SK-N-SH treated with all-trans-retinoic acid at 6 μM for 48 hours (cell line): ENCODE data around the gene FGD5.

Source experiments
- ATAC-seq: fragments of 200-7000 bp; cut with Tn5 transposase; 3 replicates; pipeline ENCODE4 v1.9.1; 2020; ENCODE audit warnings: mild to moderate bottlenecking, moderate library complexity
- ARNTL ChIP-seq: fragments of 450-650 bp; formaldehyde crosslinking; IDR thresholded peaks from 2 replicates; pipeline ENCODE4 v1.5.0; 2020; ENCODE audit warnings: low read depth, mild to moderate bottlenecking, moderate library complexity, borderline replicate concordance
- BACH2 ChIP-seq: fragments of 250-450 bp; sonication (Bioruptor Pico); IDR thresholded peaks from 2 replicates; pipeline ENCODE4 v1.9.0; 2021; ENCODE audit warnings: mild to moderate bottlenecking, borderline replicate concordance
- CSDC2 ChIP-seq: fragments of 250-450 bp; sonication (Bioruptor Pico); IDR thresholded peaks from 2 replicates; pipeline ENCODE4 v1.5.0; 2020; ENCODE audit warnings: mild to moderate bottlenecking, moderate library complexity
- GLIS3 ChIP-seq: fragments of 250-450 bp; sonication (Bioruptor Pico); IDR thresholded peaks from 2 replicates; pipeline ENCODE4 v1.5.0; 2020; ENCODE audit warnings: mild to moderate bottlenecking, moderate library complexity
- ISL1 ChIP-seq: fragments of 250-450 bp; sonication (Bioruptor Pico); IDR thresholded peaks from 2 replicates; pipeline ENCODE4 v2.1.2; 2022; ENCODE audit warnings: mild to moderate bottlenecking, moderate library complexity
- OSR1 ChIP-seq: fragments of 250-450 bp; sonication (Bioruptor Pico); IDR thresholded peaks from 2 replicates; pipeline ENCODE4 v1.8.0; 2022; ENCODE audit warnings: moderate library complexity, mild to moderate bottlenecking, inconsistent platforms
- PPARA ChIP-seq: fragments of 250-450 bp; sonication (Bioruptor Pico); IDR thresholded peaks from 2 replicates; pipeline ENCODE4 v1.5.0; 2020; ENCODE audit warnings: mild to moderate bottlenecking, borderline replicate concordance
- RARB ChIP-seq: fragments of 250-450 bp; sonication (Bioruptor Pico); IDR thresholded peaks from 2 replicates; pipeline ENCODE4 v1.8.0; 2021; ENCODE audit warnings: mild to moderate bottlenecking, moderate library complexity
- TCF4 ChIP-seq: fragments of 250-450 bp; sonication (Bioruptor Pico); IDR thresholded peaks from 2 replicates; pipeline ENCODE4 v1.8.0; 2021; ENCODE audit warnings: mild to moderate bottlenecking, moderate library complexity, borderline replicate concordance
- ZC3H10 ChIP-seq: fragments of 250-450 bp; sonication (Bioruptor Pico); IDR thresholded peaks from 2 replicates; pipeline ENCODE4 v1.5.1; 2021; ENCODE audit warnings: mild to moderate bottlenecking, moderate library complexity
- ZFP3 ChIP-seq: fragments of 250-450 bp; sonication (Bioruptor Pico); IDR thresholded peaks from 2 replicates; pipeline ENCODE4 v1.5.0; 2020; ENCODE audit warnings: mild to moderate bottlenecking, moderate library complexity
- ZFP30 ChIP-seq: fragments of 450-650 bp; formaldehyde crosslinking; IDR thresholded peaks from 2 replicates; pipeline ENCODE4 v1.5.0; 2022; ENCODE audit warnings: mild to moderate bottlenecking, moderate library complexity
- ZNF565 ChIP-seq: fragments of 450-650 bp; formaldehyde crosslinking; conservative IDR thresholded peaks from 2 replicates; pipeline ENCODE4 v1.5.0; 2020; ENCODE audit warnings: low read depth, mild to moderate bottlenecking, moderate library complexity
- ZNF70 ChIP-seq: fragments of 450-650 bp; formaldehyde crosslinking; IDR thresholded peaks from 2 replicates; pipeline ENCODE4 v1.5.0; 2020; ENCODE audit warnings: mild to moderate bottlenecking, moderate library complexity
- ZNF8 ChIP-seq: fragments of 450-650 bp; formaldehyde crosslinking; IDR thresholded peaks from 2 replicates; pipeline ENCODE4 v1.5.0; 2020; ENCODE audit warnings: mild to moderate bottlenecking, moderate library complexity
- TF ChIP-seq, protein P1 (sequence below): fragments of 250-450 bp; sonication (Bioruptor Pico); IDR thresholded peaks from 2 replicates; pipeline ENCODE4 v1.8.0; 2021; ENCODE audit warnings: low read depth, mild to moderate bottlenecking, moderate library complexity, borderline replicate concordance
- TF ChIP-seq, protein P2 (sequence below): fragments of 250-450 bp; sonication (Bioruptor Pico); IDR thresholded peaks from 2 replicates; pipeline ENCODE4 v1.8.0; 2020; ENCODE audit warnings: mild to moderate bottlenecking, moderate library complexity, borderline replicate concordance
- TF ChIP-seq, protein P3 (sequence below): fragments of 250-450 bp; sonication (Bioruptor Pico); IDR thresholded peaks from 2 replicates; pipeline ENCODE4 v1.5.0; 2020; ENCODE audit warnings: mild to moderate bottlenecking, moderate library complexity
- TF ChIP-seq, protein P4 (sequence below): fragments of 250-450 bp; sonication (Bioruptor Pico); IDR thresholded peaks from 2 replicates; pipeline ENCODE4 v1.5.1; 2020; ENCODE audit warnings: low read depth, mild to moderate bottlenecking, moderate library complexity
- TF ChIP-seq, protein P5 (sequence below): fragments of 250-450 bp; sonication (Bioruptor Pico); IDR thresholded peaks from 2 replicates; pipeline ENCODE4 v1.5.1; 2021; ENCODE audit warnings: mild to moderate bottlenecking, moderate library complexity

FGD5 gene

DNA sequence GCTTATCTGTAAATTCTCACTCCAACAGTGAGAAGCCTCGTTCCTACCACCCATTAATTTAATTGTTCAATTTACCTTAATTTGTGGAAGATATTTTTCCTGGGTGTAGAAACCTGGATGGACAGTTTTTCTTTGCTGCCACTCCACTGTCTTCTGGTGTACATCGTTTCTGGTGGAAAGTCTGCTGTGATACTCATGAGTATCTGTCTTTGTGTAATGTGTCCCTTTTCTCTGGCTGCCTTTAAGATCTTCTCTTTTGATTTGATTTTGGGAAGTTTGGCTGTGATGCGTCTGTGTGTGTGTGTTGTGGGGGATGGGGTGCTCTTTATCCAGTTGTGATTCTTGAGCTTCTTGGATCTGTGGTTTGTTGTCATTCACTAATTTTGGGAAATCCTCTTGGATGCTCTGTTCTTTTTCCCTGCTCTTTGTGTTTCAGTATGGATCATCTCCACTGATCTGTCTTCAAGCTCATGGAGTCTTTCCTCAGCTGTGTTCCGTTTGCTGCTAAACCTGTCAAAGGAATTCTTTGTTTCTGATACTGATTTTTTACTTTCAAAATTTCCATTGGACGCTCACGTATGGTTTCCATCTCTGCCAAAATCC, 86.4 kb downstream of the FGD5 start:
- ATAC-seq, result no peak
- TF ChIP-seq ZFP3 (CRISPR knock-in tag), result no peak
- TF ChIP-seq ARNTL, result no peak
- TF ChIP-seq, protein P1, sequence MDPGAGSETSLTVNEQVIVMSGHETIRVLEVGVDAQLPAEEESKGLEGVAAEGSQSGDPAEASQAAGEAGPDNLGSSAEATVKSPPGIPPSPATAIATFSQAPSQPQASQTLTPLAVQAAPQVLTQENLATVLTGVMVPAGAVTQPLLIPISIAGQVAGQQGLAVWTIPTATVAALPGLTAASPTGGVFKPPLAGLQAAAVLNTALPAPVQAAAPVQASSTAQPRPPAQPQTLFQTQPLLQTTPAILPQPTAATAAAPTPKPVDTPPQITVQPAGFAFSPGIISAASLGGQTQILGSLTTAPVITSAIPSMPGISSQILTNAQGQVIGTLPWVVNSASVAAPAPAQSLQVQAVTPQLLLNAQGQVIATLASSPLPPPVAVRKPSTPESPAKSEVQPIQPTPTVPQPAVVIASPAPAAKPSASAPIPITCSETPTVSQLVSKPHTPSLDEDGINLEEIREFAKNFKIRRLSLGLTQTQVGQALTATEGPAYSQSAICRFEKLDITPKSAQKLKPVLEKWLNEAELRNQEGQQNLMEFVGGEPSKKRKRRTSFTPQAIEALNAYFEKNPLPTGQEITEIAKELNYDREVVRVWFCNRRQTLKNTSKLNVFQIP (CRISPR knock-in tag), result no peak
- TF ChIP-seq, protein P2, sequence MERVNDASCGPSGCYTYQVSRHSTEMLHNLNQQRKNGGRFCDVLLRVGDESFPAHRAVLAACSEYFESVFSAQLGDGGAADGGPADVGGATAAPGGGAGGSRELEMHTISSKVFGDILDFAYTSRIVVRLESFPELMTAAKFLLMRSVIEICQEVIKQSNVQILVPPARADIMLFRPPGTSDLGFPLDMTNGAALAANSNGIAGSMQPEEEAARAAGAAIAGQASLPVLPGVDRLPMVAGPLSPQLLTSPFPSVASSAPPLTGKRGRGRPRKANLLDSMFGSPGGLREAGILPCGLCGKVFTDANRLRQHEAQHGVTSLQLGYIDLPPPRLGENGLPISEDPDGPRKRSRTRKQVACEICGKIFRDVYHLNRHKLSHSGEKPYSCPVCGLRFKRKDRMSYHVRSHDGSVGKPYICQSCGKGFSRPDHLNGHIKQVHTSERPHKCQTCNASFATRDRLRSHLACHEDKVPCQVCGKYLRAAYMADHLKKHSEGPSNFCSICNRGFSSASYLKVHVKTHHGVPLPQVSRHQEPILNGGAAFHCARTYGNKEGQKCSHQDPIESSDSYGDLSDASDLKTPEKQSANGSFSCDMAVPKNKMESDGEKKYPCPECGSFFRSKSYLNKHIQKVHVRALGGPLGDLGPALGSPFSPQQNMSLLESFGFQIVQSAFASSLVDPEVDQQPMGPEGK, result no peak
- TF ChIP-seq, protein P3, sequence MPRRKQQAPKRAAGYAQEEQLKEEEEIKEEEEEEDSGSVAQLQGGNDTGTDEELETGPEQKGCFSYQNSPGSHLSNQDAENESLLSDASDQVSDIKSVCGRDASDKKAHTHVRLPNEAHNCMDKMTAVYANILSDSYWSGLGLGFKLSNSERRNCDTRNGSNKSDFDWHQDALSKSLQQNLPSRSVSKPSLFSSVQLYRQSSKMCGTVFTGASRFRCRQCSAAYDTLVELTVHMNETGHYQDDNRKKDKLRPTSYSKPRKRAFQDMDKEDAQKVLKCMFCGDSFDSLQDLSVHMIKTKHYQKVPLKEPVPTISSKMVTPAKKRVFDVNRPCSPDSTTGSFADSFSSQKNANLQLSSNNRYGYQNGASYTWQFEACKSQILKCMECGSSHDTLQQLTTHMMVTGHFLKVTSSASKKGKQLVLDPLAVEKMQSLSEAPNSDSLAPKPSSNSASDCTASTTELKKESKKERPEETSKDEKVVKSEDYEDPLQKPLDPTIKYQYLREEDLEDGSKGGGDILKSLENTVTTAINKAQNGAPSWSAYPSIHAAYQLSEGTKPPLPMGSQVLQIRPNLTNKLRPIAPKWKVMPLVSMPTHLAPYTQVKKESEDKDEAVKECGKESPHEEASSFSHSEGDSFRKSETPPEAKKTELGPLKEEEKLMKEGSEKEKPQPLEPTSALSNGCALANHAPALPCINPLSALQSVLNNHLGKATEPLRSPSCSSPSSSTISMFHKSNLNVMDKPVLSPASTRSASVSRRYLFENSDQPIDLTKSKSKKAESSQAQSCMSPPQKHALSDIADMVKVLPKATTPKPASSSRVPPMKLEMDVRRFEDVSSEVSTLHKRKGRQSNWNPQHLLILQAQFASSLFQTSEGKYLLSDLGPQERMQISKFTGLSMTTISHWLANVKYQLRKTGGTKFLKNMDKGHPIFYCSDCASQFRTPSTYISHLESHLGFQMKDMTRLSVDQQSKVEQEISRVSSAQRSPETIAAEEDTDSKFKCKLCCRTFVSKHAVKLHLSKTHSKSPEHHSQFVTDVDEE, result no peak
- TF ChIP-seq TCF4 (CRISPR knock-in tag), result no peak
- TF ChIP-seq BACH2, result no peak
- TF ChIP-seq, protein P4, sequence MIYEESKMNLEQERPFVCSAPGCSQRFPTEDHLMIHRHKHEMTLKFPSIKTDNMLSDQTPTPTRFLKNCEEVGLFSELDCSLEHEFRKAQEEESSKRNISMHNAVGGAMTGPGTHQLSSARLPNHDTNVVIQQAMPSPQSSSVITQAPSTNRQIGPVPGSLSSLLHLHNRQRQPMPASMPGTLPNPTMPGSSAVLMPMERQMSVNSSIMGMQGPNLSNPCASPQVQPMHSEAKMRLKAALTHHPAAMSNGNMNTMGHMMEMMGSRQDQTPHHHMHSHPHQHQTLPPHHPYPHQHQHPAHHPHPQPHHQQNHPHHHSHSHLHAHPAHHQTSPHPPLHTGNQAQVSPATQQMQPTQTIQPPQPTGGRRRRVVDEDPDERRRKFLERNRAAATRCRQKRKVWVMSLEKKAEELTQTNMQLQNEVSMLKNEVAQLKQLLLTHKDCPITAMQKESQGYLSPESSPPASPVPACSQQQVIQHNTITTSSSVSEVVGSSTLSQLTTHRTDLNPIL (CRISPR knock-in tag), result no peak
- TF ChIP-seq ZFP30 (CRISPR knock-in tag), result no peak
- no peak for TF ChIP-seq OSR1 (CRISPR knock-in tag)
- TF ChIP-seq GLIS3 (CRISPR knock-in tag), result no peak
- TF ChIP-seq ZNF565 (CRISPR knock-in tag), result no peak
- no peak for TF ChIP-seq RARB (CRISPR knock-in tag)
- TF ChIP-seq ZNF70, result no peak
- TF ChIP-seq PPARA, result no peak
- no peak for TF ChIP-seq ZC3H10 (CRISPR knock-in tag)
- TF ChIP-seq, protein P5, sequence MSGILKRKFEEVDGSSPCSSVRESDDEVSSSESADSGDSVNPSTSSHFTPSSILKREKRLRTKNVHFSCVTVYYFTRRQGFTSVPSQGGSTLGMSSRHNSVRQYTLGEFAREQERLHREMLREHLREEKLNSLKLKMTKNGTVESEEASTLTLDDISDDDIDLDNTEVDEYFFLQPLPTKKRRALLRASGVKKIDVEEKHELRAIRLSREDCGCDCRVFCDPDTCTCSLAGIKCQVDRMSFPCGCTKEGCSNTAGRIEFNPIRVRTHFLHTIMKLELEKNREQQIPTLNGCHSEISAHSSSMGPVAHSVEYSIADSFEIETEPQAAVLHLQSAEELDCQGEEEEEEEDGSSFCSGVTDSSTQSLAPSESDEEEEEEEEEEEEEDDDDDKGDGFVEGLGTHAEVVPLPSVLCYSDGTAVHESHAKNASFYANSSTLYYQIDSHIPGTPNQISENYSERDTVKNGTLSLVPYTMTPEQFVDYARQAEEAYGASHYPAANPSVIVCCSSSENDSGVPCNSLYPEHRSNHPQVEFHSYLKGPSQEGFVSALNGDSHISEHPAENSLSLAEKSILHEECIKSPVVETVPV (CRISPR knock-in tag), result no peak

DNA sequence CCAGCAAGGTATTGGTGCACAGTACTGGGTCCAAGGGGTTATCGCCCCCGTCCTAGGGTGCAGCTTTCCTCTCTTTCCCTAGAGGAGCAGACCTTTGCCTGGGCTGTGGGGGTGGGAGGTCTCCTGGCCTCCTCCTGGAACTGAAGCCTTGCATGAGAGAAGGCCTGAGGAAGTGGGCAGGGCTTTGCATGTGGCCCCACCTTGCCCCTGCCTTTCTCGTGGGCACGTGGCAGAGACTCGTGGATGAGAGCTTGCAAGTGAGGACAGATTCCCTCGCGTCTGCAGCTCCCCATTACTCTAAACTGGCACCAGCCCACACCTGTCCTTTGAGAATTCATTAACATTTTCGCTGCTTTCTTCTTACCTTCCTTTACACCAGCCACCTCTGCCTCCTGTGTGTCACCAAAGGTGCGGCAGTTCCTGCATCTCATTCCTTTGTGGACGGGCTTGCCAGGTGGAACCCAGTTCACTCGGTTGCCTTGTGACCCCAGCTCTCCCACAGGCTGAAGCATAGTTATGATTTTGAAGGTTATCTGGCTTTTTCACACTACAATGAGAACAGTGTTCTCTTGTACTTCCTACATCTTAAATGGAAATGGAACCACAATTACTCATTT, 87.7 kb downstream of the FGD5 start:
- TF ChIP-seq BACH2, result no peak
- TF ChIP-seq TCF4 (CRISPR knock-in tag), result no peak
- TF ChIP-seq ZNF8 (CRISPR knock-in tag), result no peak
- TF ChIP-seq, protein P1 (CRISPR knock-in tag), result no peak
- TF ChIP-seq CSDC2 (CRISPR knock-in tag), result no peak
- no peak for TF ChIP-seq ZFP3 (CRISPR knock-in tag)
- no peak for TF ChIP-seq ZNF70
- TF ChIP-seq, protein P4 (CRISPR knock-in tag), result no peak
- TF ChIP-seq RARB (CRISPR knock-in tag), result no peak
- no peak for TF ChIP-seq PPARA
- TF ChIP-seq ISL1 (CRISPR knock-in tag), result no peak
- ATAC-seq, result no peak
